ENCODE data around the gene CACNA1C.

The CACNA1C gene

GRCh38 chr12:2649201-2650030, 596.6 kb downstream of the CACNA1C start:
- DNase-seq (ENCODE audit: low spot score), result no peak

GRCh38 chr12:2650261-2651067, 597.7 kb downstream of the CACNA1C start:
- DNase-seq (ENCODE audit: low spot score), result no peak

GRCh38 chr12:2651068-2651965, 598.5 kb downstream of the CACNA1C start:
- no peak for DNase-seq (ENCODE audit: low spot score)

DNA sequence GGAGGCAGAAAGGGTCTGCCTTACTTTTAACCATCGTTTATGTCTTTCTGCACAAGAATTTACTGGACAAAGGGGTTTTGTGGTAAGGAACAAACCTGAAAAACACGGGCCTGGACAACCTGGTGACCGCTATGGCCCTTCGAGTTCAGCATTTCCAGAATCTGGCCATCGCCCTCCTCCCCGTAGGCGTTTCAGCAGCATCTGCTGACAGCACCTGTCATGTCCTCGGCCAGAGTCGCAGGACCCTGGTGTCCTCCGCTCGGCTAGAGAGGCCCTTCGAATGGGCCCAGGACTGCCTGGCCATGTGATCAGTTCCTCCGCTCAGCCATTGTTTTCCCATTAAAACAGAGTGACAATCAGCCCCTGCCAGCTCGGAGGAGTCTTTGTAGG, 599.2 kb downstream of the CACNA1C start:
- no peak for DNase-seq (ENCODE audit: low spot score)

GRCh38 chr12:2652401-2653081, 599.8 kb downstream of the CACNA1C start:
- DNase-seq (ENCODE audit: low spot score), result no peak

- no peak for DNase-seq (ENCODE audit: low spot score)
Measured at GRCh38 chr12:2653461-2653965, 600.7 kb downstream of the CACNA1C start.

DNA sequence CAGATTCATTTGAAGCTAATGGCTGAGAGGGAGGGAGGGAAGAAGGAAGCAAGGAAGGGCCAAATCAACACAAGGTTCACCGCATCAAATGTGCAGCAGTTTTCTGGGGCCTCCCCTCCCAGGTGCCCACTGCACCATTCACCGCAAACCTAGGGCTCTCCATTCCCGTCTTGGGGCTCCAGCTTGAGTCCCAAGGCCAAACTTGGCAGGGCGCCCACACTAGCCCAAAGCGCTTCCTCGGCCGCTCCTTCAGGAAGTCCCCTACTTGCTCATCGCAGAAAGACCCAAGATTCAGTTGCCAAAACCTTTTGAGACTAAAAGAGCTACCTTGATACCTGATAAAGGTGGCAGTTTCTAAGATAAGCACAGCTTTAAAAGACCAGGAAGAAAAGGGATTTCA, 601.5 kb downstream of the CACNA1C start:
- DNase-seq (ENCODE audit: low spot score), result no peak

GRCh38 chr12:2654741-2655140, 602.0 kb downstream of the CACNA1C start:
- DNase-seq (ENCODE audit: low spot score), result no peak

DNA sequence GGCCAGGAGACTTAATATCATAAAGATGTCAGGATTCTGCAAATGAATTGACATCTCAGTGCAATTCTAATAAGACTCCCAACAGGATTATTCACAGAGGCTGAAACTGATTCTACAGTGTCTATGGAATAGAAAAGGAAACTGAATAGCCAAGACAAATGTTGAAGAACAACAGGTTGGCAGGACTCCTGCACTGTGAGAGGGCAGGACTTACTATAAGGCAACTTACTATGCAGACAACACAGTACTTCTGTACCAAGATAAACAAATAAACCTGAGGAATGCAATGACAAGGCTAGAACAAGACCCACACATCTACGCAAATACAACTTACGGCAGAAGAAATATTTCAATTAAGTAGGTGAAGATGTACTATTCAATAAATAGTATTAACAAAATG, 609.7 kb downstream of the CACNA1C start:
- no peak for DNase-seq (ENCODE audit: low spot score)

DNA sequence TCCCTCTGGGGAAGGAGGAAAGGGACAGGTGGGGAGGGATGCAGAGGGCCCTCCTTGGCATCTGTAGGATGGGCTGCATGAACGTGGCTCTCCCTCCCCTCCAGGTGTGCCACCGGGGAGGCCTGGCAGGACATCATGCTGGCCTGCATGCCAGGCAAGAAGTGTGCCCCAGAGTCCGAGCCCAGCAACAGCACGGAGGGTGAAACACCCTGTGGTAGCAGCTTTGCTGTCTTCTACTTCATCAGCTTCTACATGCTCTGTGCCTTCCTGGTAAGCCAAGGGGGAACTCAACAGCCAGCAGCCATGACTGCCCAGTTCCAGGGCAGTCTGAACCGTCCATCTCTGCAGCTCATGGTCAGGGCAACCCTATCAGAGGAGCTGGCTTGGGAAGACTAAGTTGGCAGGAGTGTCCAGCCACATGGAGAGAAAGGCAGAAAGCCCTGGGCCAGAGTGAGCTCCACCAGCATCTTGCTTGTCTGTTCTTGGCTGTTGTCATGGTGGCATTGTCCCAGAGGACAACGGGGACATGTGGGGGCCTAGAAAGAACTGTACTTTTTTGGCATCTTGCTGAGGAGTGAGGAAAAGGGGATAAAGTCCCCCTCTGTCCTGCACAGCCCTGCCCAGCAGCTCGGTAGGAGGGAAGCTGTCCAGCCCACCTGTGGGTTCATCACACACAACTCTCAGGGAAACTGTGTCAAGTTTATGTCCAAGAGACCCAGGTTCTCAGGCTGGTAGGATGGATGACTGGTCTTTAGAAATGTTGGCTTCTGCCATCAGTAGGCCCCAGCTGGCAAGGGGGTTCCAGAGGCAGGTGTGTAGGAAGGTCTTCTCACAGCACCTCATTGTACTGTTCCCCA, 612.2 kb downstream of the CACNA1C start:
- no peak for DNase-seq (ENCODE audit: low spot score)

DNA sequence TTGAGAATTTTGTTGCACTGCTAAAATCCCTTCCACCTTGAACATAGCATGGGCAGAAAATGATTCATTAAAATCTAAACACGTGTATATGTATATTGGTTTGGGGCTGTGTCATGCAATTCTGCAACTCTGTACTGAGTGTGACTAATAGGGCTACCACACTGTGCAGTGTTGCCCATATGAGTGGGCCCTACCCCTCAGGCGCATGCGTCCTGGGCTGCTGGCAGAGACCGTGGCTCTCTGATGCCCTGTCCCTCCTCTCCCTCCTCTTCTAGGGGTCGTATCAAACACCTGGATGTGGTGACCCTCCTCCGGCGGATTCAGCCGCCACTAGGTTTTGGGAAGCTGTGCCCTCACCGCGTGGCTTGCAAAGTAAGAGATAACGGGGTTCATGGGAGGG, 613.6 kb downstream of the CACNA1C start:
- DNase-seq (ENCODE audit: low spot score), result no peak

DNA sequence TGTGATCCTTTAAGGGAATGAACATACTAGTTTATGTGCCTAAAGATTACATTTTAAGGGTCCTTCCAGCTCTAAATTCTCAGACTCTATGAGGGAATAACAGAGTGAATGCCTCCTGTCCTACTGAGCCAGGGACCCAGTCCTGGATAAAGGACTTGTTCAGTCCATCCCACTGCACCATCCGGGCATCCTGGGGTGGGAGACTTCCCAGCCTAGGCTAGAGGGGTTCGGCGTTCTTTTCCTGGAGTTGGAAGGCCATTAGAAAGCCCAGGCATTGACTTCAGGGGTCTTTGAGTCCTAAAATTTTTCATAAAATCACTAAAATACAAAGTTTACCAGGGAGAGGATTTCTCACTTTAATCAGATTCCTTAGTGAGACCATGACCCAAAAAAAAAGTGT, 614.1 kb downstream of the CACNA1C start:
- DNase-seq (ENCODE audit: low spot score), result no peak

GRCh38 chr12:2667716-2668440, 615.1 kb downstream of the CACNA1C start:
- DNase-seq (ENCODE audit: low spot score), result no peak

DNA sequence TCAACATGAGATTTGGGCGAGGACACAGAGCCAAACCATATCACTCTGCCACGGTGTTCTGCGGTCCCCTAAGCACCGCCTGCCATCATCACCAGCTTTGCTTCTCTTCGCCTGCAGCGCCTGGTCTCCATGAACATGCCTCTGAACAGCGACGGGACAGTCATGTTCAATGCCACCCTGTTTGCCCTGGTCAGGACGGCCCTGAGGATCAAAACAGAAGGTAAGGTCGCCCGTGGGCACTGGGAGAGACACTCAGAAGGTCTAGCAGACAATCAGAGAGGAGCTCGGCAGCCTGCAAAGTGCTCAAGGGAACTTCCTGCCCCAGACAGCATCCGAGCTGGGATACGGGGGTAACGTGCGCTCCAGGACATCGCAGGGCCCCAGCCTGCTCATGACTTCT, 616.0 kb downstream of the CACNA1C start:
- no peak for DNase-seq (ENCODE audit: low spot score)

DNA sequence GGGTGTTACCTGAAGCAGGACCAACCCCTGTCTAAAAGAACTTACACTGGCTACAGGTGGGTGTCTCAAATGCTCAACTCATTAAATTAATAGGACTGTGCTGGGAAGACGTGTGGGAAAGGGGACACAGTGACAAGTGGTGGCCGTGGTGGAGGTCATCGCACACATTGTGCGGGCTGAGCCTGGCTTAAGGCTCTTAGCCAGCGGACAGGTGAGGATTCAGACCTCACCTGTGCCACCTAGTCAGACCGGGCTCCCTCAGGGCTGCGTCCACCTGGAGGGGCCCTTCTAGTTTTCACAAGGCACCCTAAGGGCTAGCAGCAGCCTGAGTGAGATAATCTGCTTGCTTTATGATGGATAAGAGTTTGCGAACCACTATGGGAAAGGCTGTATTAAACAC, 616.8 kb downstream of the CACNA1C start:
- DNase-seq (ENCODE audit: low spot score), result no peak

GRCh38 chr12:2672863-2673262, 620.1 kb downstream of the CACNA1C start:
- no peak for DNase-seq (ENCODE audit: low spot score)

DNA sequence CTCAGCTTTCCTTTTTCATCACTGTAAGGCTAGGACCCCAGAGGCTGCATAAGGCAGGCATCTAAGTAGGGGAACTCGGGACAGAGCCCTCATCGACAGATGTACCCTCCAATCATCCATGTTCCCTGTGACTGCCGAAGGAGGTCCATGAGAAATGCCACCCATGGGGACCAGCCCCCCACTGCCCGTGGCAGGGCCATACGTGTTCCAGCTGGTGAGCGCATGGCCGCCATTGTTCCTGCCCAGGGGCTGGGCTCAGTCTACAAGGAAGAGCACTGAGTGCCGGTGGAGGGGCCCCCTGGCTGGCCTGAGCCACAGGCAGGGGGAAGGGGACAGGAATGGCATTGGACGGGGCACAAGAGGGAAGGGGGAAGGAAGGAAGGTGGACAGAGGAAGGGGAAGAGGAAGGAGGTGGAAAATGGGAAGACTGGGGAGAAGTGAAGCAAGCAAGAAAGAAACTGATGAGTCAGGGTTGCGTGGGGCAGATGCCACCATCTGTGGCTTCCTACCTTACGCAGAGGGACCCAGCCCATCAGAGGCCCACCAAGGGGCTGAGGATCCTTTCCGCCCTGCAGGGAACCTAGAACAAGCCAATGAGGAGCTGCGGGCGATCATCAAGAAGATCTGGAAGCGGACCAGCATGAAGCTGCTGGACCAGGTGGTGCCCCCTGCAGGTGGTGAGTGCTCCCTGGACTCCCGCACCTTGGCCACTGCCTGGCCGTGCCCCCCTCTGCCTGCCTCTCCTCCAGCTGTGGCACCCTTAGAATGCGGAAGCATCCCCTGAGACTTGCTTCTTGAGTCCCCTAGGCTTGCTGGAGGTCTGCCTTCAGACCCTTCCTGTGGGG, 621.4 kb downstream of the CACNA1C start:
- DNase-seq (ENCODE audit: low spot score), result no peak

- no peak for DNase-seq (ENCODE audit: low spot score)
Measured at GRCh38 chr12:2675776-2676175, 623.0 kb downstream of the CACNA1C start.

All from LoVo (cell line).